Astrocyte of the cerebellum (primary cell): ENCODE results near the gene PARL.

Experiments
- DNase-seq: peaks from one replicate; pipeline ENCODE4 v3.0.0-alpha.2; 2011; ENCODE audit warnings: low read depth
- H3K4me3 ChIP-seq: 2 replicates; pipeline ENCODE4 v1.5.1; 2011; ENCODE audit warnings: mild to moderate bottlenecking, low read depth, low read length, moderate library complexity
- in situ Hi-C: cut with HindIII; loops from 2 replicates; pipeline ENCODE4 v1.10.0; 2017; ENCODE audit warnings: low sequenced_read_pairs
- TF ChIP-seq, protein P1 (sequence below): IDR thresholded peaks from 2 replicates; pipeline ENCODE4 v1.5.1; 2012; ENCODE audit warnings: low read length, low read depth, moderate library complexity, mild to moderate bottlenecking; ENCODE audit errors: missing control alignments

PARL gene

DNA sequence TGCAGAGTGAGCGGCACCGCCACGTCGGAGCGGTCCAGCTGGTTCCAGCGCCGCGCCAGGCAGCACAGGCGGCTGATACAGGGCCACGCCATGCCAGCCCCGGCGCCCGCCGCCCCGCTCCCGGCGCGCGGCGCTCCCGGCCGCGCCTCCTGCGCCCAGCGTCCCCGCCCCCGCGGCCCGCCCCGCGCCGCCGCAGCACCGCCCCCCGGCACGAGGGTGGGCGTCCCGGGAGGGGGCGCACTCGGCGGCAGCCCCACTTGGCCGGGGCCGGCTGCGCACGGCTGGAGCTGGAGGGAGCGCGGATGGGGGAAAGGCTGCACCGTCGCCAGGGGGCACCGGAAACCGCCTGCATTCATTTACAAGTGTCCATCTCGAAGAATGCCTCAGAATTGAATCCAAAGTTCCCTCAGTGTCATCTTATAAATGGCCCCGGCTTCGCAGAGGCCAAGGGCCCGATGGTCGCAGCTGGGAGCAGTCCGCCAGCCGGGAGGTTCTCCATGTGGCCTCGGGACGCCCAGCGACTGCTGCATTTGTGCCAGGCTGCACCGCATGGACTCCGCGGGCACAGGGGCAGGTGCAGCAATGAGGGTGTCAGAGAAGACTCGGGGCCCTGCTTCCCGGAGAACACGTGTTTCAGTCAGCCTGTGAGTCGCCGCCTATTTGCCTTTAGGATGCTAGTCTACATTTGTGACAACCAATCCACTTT lies 59.1 kb downstream of the PARL start, which contains the start of gene MAP6D1:
Gene MAP6D1, minus strand, starts transcription at position 122 of the 706 bp plus-strand sequence. Its CDS starts 30 bp downstream, at position 92.
- H3K4me3 ChIP-seq, result peak within 1 kb of the TSS; percentile 53
- DNase-seq, result peak; percentile 8
- TF ChIP-seq, protein P1, sequence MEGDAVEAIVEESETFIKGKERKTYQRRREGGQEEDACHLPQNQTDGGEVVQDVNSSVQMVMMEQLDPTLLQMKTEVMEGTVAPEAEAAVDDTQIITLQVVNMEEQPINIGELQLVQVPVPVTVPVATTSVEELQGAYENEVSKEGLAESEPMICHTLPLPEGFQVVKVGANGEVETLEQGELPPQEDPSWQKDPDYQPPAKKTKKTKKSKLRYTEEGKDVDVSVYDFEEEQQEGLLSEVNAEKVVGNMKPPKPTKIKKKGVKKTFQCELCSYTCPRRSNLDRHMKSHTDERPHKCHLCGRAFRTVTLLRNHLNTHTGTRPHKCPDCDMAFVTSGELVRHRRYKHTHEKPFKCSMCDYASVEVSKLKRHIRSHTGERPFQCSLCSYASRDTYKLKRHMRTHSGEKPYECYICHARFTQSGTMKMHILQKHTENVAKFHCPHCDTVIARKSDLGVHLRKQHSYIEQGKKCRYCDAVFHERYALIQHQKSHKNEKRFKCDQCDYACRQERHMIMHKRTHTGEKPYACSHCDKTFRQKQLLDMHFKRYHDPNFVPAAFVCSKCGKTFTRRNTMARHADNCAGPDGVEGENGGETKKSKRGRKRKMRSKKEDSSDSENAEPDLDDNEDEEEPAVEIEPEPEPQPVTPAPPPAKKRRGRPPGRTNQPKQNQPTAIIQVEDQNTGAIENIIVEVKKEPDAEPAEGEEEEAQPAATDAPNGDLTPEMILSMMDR, result peak; percentile 48
- in situ Hi-C loops, result no loop called here

DNA sequence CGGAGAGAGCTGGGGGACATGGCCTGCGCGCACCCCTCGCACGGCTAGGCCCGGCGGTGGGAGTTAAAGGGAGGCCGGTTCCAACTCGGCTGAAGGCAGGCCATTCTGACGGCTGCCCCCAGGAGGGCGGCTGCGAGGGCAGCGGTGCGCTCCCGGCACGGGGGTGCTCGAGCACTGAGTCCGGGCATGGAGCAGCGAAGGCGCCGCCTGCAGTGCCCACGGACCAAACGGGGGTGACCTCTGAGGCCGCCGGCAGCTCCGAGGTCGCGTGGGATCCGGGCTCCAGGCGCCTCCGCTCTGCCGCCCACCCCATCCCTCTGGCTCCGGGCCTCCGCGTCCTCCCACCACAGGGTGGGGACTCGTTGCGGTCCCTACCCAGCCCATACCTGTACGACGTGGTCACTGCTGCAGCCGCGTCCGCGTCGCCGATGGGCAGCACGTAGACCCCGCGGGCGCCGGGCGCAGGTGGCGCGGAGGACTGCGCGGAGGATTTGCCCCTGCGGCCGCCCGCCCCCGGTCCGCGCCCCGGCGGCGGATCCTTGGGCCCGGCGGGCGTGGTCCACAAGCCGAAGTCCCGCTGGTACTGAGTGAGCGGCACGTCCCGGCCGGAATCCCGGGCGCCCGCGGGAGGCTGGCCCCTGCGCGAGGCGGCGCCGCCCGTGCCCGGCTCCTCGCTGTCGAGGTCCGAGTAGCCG lies 59.8 kb downstream of the PARL start:
- DNase-seq, result no peak
- TF ChIP-seq, protein P1, result no peak
- peak overlapping the region; percentile 53 for H3K4me3 ChIP-seq
- in situ Hi-C loops, result no loop called here

DNA sequence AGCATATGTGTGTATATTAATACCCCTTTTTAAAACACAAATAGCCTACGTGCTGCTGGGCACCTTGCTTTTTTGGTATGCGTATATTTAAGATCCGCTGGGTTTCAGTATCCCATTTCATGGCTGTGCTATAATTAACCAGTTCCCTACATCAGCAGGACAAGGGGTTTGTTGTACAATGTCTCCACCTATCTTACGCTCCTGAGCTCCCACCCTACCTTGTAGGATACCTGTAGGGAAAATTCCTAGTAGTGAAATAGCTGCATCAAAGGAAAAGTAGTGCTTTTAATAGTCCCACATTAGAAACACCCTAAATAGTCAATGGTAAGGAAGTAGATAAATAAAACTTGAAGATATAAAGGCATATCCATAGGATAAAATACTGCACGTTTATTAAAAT lies 60.7 kb downstream of the PARL start:
- TF ChIP-seq, protein P1, result no peak
- no peak for DNase-seq
- in situ Hi-C loops, result no loop called here
- no peak overlapping the region for H3K4me3 ChIP-seq

DNA sequence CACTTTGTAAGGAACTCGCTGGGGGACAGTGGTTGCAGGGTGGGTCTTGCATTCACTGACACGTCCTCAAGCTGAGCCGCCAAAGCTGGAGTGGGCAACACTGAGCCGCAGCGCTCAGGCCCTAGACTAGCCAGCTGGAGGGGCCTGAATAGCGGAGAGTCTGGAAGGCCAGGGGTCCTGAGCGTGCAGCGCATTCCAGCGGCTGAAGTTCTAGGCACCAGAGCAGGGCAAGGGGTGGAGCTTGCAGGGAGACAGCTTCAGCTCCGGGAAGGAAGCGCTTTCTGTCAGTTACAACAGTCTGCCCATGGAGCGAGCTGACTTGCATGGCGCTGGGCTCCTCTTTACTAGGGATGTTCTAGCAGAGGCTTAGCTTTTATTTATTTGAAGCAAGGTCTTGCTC lies 62.0 kb downstream of the PARL start:
- DNase-seq, result no peak
- no peak overlapping the region for H3K4me3 ChIP-seq
- in situ Hi-C loops, result no loop called here
- TF ChIP-seq, protein P1, result no peak

- TF ChIP-seq, protein P1, result no peak
- in situ Hi-C loops, result no loop called here
Observed at GRCh38 chr3:183819831-183820230, 64.8 kb downstream of the PARL start.

GRCh38 chr3:183818706-183819624 lies 65.7 kb downstream of the PARL start:
- TF ChIP-seq, protein P1, result no peak
- DNase-seq, result no peak
- H3K4me3 ChIP-seq, result no peak overlapping the region
- in situ Hi-C loops, result no loop called here

More at GRCh38 chr3:183819831-183820230, 64.8 kb downstream of the PARL start:
- DNase-seq, result no peak
- no peak overlapping the region for H3K4me3 ChIP-seq
